ENCODE results near the gene OR51E2. TPM values are rescaled to one million over a fixed set of nuclear protein-coding genes. Genes with fewer than 3 reads are reported as not detected.

Gene OR51E2
- total RNA-seq, result 0.19 and 0.56 TPM in 2 replicates

GRCh38 chr11:4697585-4697984 is at the start of gene OR51E2:
Gene OR51E2 (minus strand): TSS chr11:4697853. CDS start chr11:4682711, 15,142 bp downstream.

GRCh38 chr11:4704054-4704789 is 6.6 kb upstream of the OR51E2 start, which contains the start of gene MMP26:
Gene MMP26 (plus strand): TSS chr11:4704784.

GRCh38 chr11:4643682-4644081 is 54.0 kb downstream of the OR51E2 start, which contains the start of gene OR51E1:
Gene OR51E1 (plus strand): TSS chr11:4643982. CDS start chr11:4652527, 8,545 bp downstream.

GRCh38 chr11:4636962-4637661 is 60.5 kb downstream of the OR51E2 start, which contains the start of gene OR51D1:
Gene OR51D1 (plus strand): TSS chr11:4637477. CDS start chr11:4639791, 2,314 bp downstream.

Other genes with a start within 250 kb of the OR51E2 start
- gene OR52K2, start 248.6 kb downstream of the OR51E2 start, total RNA-seq, result not detected in 2 replicates
- gene OR52K1, start 215.2 kb downstream of the OR51E2 start, total RNA-seq, result not detected in 2 replicates
- gene OR52M1, start 152.7 kb downstream of the OR51E2 start, total RNA-seq, result not detected in 2 replicates
- not detected in 2 replicates for gene OR52I2, start 116.1 kb downstream of the OR51E2 start, total RNA-seq
- not detected in 2 replicates for gene OR52I1, start 103.8 kb downstream of the OR51E2 start, total RNA-seq
- gene TRIM68, start 89.6 kb downstream of the OR51E2 start, total RNA-seq, result 7.7 and 11.0 TPM in 2 replicates
- gene OR51D1, start 60.4 kb downstream of the OR51E2 start, total RNA-seq, result not detected in 2 replicates
- not detected in 2 replicates for gene OR51E1, start 53.9 kb downstream of the OR51E2 start, total RNA-seq
- gene MMP26, start 6.9 kb upstream of the OR51E2 start, total RNA-seq, result not detected in 2 replicates
- not detected in 2 replicates for gene OR51F1, start 72.1 kb upstream of the OR51E2 start, total RNA-seq
- gene OR52R1, start 106.5 kb upstream of the OR51E2 start, total RNA-seq, result not detected in 2 replicates
- not detected in 2 replicates for gene OR51F2, start 123.5 kb upstream of the OR51E2 start, total RNA-seq
- gene OR51S1, start 151.4 kb upstream of the OR51E2 start, total RNA-seq, result not detected in 2 replicates
- not detected in 2 replicates for gene OR51T1, start 184.0 kb upstream of the OR51E2 start, total RNA-seq
- gene OR51A7, start 205.9 kb upstream of the OR51E2 start, total RNA-seq, result not detected in 2 replicates
- not detected in 2 replicates for gene OR51G2, start 221.5 kb upstream of the OR51E2 start, total RNA-seq
- not detected in 2 replicates for gene OR51G1, start 226.5 kb upstream of the OR51E2 start, total RNA-seq
- under 0.01 TPM in 1 of 2 replicates, not detected in the other for gene OR51A4, start 249.8 kb upstream of the OR51E2 start, total RNA-seq